Measurements from ENCODE around the gene LARGE1.

Gene LARGE1

GRCh38 chr22:33557836-33558235 lies 362.4 kb downstream of the LARGE1 start:
- no peak for DNase-seq (ENCODE audit: low spot score)

DNA sequence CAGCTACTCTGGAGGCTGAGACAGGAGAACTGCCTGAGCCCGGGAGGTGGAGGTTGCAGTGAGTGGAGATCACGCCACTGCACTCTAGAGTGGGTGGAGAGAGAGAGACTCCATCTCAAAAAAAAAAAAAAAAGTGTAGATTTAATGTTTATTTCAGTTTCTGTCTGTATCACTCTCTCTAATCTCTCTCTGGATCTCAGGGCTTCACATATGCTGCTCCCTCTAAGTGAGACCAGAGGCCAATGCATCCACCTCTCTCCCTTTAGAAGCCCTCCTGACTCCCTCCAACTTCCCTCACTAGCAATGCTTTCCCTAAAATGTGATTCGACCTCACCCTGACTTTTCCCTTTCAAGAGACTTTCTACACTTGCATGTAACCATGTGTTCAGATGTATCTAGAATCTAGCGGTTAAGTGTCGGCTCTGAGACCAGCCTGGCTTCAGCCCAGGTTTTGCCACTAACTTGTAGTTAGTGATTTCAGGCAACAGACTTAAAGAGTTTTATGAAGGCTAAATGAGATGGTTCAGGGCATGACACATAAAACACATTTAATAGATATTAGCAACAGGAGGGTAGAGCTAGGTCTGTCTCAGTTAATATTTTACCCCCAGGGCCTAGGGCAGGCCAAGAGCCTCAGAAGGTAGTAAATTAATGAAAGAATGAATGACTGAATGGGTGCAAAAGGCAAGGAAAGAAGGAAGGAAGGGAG lies 364.3 kb downstream of the LARGE1 start:
- no peak for DNase-seq (ENCODE audit: low spot score)

DNA sequence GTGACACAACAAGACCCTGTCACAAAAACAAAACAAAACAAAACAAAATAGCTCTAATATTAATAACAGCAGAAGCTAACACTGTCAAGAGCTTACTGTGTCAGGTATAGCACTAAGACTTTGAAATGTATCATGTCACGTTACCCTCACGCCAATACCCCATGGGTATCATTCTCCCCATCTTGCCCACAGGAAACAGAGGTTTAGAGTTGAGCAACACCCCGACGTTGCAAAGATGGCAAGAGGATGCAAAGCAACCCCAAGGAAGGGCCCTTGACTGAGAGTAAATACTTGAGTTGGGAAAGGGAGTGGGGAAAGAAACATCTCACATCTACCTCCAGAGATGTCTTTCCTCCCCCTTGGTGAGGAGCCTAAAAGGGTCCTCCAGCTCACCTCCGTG lies 366.8 kb downstream of the LARGE1 start:
- no peak for DNase-seq (ENCODE audit: low spot score)

- no peak for DNase-seq (ENCODE audit: low spot score)
Measured at GRCh38 chr22:33544707-33545106, 375.6 kb downstream of the LARGE1 start.

- no peak for DNase-seq (ENCODE audit: low spot score)
Measured at GRCh38 chr22:33542722-33543121, 377.6 kb downstream of the LARGE1 start.

GRCh38 chr22:33542153-33542552 lies 378.1 kb downstream of the LARGE1 start:
- DNase-seq (ENCODE audit: low spot score): no peak

- DNase-seq (ENCODE audit: low spot score): peak; percentile 46
Measured at GRCh38 chr22:33539902-33540751, 380.1 kb downstream of the LARGE1 start.

DNA sequence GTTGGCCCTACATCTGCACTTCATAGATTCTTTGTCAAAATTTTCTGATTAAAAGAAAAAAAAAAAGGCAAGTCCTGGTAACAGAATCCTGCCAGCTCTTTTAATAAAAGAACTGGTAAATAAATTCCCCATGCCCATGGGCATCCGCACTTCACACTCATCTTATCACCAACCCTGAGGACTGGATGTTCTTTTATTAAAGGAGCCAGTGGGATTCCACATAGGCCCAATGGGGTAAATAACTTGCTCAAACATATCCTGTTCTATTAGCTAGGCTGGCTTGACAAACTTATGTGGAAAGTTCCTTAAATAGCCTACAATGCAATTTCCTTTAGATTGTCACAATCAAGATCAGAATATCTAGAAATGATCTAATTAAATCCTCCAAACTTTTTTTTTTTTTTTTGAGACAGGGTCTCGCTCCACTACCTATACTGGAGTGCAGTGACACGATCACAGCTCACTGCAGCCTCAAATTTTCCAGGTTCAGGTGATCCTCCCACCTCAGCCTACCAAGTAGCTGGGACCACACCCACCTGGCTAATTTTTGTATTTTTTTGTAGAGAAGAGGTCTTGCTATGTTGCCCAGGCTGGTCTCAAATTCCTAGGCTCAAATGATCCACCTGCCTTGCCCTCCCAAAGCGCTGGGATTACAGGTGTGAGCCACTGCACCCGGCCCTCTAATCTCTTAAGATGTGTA lies 380.9 kb downstream of the LARGE1 start:
- no peak for DNase-seq (ENCODE audit: low spot score)

- DNase-seq (ENCODE audit: low spot score): no peak
Measured at GRCh38 chr22:33538277-33538885, 381.9 kb downstream of the LARGE1 start.

DNA sequence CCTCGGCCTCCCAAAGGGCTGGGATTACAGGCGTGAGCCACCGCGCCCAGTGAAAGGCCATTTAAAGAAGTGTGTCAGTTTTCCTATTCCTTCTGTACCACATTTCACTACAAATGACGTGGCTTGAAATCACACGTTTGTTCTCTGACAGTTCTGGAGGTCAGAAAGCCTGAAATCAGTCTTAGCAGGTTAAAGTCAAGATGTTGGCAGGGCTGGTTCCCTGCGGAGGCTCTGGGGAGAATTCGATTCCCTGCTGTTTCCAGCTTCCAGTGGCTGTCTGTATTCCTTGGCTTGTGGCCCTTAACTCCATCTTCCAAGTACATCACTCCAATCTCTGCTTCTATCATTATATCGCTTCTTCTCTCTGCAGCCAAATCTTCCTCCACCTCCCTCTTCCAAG lies 383.2 kb downstream of the LARGE1 start:
- no peak for DNase-seq (ENCODE audit: low spot score)

GRCh38 chr22:33535937-33536875 lies 384.1 kb downstream of the LARGE1 start:
- DNase-seq (ENCODE audit: low spot score): no peak

DNA sequence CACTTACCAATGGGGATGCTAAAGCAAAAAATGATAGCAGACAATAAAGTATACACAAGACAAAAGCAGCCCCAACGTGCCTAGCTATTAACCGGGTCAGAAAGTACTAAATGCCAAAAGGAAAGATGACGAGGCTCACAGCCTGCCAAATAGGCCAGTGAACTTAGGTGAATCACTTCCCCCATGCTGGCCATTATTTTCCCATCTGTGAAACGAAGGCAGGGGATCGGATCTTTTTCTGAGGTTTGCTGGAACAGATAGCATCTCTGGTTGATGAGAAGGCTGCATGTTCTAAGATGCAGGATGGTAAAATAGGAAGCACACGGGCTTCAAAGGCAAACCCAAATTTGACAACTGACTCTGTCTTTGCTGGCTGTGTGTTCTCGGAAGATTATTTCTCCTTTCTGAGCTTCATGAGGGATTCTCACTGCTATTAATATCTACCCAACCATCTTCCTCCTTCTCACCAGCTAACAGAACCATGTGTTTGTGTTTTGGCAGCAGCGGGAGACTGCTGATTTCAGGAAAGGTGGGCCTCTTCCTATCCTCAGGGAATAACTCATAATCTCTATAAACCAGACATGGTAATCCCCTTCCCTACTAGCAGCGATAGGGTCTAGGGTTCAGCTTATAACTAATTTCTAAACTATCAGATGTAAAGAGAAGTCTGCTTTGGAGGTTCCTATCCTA lies 390.7 kb downstream of the LARGE1 start:
- DNase-seq (ENCODE audit: low spot score): no peak

- DNase-seq (ENCODE audit: low spot score): no peak
Measured at GRCh38 chr22:33528183-33528582, 392.1 kb downstream of the LARGE1 start.

GRCh38 chr22:33526434-33527107 lies 393.7 kb downstream of the LARGE1 start:
- no peak for DNase-seq (ENCODE audit: low spot score)

GRCh38 chr22:33524511-33525260 lies 395.6 kb downstream of the LARGE1 start:
- no peak for DNase-seq (ENCODE audit: low spot score)

DNA sequence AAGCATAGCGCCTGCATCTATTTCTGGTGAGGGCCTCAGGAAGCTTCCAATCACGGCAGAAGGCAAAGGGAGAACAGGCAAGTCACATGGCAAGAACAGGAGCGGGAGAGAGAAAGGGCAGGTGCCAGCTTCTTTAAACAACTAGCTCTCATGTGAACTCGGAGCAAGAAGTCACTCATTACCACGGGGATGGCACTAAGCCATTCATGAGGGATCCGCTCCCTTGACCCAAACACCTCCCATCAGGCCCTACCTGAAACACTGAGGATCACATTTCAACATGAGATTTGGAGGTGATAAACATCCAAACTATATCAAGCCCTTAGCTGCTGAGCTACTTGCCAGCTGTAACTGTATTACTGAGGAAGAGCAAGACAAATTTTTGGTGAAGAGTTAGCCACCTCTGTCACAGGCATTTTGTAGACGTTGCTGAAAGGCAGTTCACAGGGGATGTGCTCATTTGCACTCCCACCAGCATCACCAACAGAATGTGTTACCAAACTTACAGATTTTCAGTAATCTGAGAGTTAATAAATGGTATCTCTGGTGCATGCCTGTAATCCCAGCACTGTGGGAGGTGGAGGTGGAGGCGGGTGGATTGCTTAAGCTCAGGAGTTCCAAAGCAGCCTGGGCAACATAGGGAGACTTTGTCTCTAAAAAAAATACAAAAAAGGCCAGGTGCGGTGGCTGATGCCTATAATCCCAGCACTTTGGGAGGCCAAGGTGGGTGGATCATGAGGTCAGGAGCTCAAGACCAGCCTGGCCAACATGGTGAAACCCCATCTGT lies 398.2 kb downstream of the LARGE1 start:
- no peak for DNase-seq (ENCODE audit: low spot score)

DNA sequence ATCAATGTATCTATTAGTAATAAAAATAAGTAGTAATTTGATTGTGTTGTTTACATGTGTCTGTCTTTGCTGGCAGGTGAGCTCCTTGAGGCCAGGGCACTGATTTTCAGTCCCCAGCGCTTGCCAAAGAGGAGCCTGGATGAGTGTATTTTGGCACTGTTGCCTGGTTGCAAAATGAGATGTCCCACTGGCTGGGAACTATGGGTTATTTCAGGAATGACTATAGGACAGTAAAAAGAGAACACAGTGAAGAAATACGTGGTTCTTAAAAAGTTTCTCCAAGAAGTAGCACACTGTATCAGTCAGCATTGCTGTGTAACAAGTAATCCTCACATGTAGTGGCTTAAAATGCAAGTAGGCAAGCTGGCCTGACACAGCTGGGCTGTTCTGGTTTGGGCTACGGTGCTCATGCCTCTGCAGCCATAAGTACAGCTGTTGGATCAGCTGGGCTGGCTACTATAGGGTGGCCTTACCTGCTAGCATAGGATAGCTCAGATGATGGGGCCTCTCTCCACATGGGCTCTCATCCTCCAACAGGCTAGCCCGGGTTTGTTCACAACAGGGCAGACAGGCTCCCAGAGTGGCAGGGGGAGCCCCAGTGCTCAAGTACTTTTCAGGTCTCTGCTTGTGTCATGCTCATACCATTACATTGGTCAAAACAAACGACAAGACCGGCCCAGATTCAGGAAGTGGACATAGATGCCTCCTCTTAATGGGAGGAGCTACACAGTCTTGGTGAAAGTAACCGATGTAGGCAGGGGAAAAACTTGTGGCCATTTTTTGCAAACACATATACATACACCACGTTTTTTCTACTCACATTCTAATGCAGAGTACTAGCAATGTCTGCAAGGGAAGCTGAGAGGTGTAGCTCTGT lies 399.1 kb downstream of the LARGE1 start:
- no peak for DNase-seq (ENCODE audit: low spot score)
